Endodermal cell (in vitro differentiated cells): Measurements from ENCODE around the gene SCARF1. TPM values are rescaled to one million over a fixed set of nuclear protein-coding genes. Genes with fewer than 3 reads are reported as not detected.

Experiments
- DNase-seq: peaks from one replicate; pipeline ENCODE4 v3.0.0-alpha.2; 2017
- H3K27ac ChIP-seq: 2 replicates; pipeline ENCODE4 v1.5.1; 2013; ENCODE audit warnings: mild to moderate bottlenecking, low read depth, low read length, moderate library complexity
- H3K27me3 ChIP-seq: 2 replicates; pipeline ENCODE4 v1.6.1; 2013; ENCODE audit warnings: mild to moderate bottlenecking, low read length, moderate library complexity; ENCODE audit not compliant: insufficient read depth, control insufficient read depth, poor library complexity, severe bottlenecking
- H3K36me3 ChIP-seq: 2 replicates; pipeline ENCODE4 v1.7.0; 2013; ENCODE audit warnings: mild to moderate bottlenecking, low read length, moderate library complexity; ENCODE audit not compliant: control insufficient read depth, insufficient read depth
- H3K4me1 ChIP-seq: one replicate; pipeline ENCODE4 v1.7.0; 2013; ENCODE audit warnings: low read length; ENCODE audit not compliant: control insufficient read depth, insufficient read depth
- H3K4me3 ChIP-seq: 2 replicates; pipeline ENCODE4 v1.5.1; 2013; ENCODE audit warnings: mild to moderate bottlenecking, low read length, moderate library complexity
- H3K9ac ChIP-seq: 2 replicates; pipeline ENCODE4 v1.6.1; 2013; ENCODE audit warnings: mild to moderate bottlenecking, low read length, moderate library complexity; ENCODE audit not compliant: poor library complexity, severe bottlenecking; ENCODE audit errors: extremely low read depth
- H3K9me3 ChIP-seq: 2 replicates; pipeline ENCODE4 v1.6.1; 2013; ENCODE audit warnings: mild to moderate bottlenecking, low read length, moderate library complexity; ENCODE audit not compliant: control insufficient read depth
- H3K27ac Mint-ChIP-seq: 2 replicates; pipeline ENCODE4 v1.8.0; 2020; ENCODE audit warnings: mixed read lengths
- H3K27me3 Mint-ChIP-seq: 2 replicates; pipeline ENCODE4 v1.8.0; 2021; ENCODE audit warnings: mild to moderate bottlenecking, mixed read lengths; ENCODE audit not compliant: insufficient read depth
- H3K36me3 Mint-ChIP-seq: 2 replicates; pipeline ENCODE4 v1.8.0; 2020; ENCODE audit warnings: low read depth, mixed read lengths
- H3K4me1 Mint-ChIP-seq: 2 replicates; pipeline ENCODE4 v1.8.0; 2020; ENCODE audit warnings: mixed read lengths
- H3K4me3 Mint-ChIP-seq: 2 replicates; pipeline ENCODE4 v1.8.0; 2020; ENCODE audit warnings: mild to moderate bottlenecking, moderate library complexity, mixed read lengths
- H3K9me3 Mint-ChIP-seq: 2 replicates; pipeline ENCODE4 v1.8.0; 2020; ENCODE audit warnings: mild to moderate bottlenecking, mixed read lengths
- CTCF ChIP-seq: fragments of 200-600 bp; sonication (generic); conservative IDR thresholded peaks from 2 replicates; pipeline ENCODE4 v1.5.0; 2021; ENCODE audit warnings: antibody characterized with exemption, mild to moderate bottlenecking
- WGBS, 2 experiments: methylation state at CpG; one replicate each; pipeline versions ENCODE4 v1.1.5 to v1.1.7; 2013; ENCODE audit warnings: missing lambda C conversion rate in 2 of 2, mixed read lengths in 1 of 2; ENCODE audit not compliant: insufficient coverage in 1 of 2, insufficient read length in 1 of 2; 5-methylcytosine and 5-hydroxymethylcytosine counted together
- total RNA-seq, 2 donors: library from RNA; stranded (reverse); fragmentation: NEBNext Ultra II Directional in 1 of 2; extraction: Animal tissue kit (Norgen Biotek cat#: 25700) in 1 of 2; gene quantifications; 2 replicates in 1 of 2; 3 replicates in 1 of 2; pipeline ENCODE4 v1.2.1, GENCODE V29; 2021

Gene SCARF1
- total RNA-seq, 2 donors from 2014 or later: 0.75 to 0.89 TPM

- H3K9me3 Mint-ChIP-seq: no peaks in the 10 kb centered on the region
- no peak overlapping the region for H3K27ac Mint-ChIP-seq
- H3K9ac ChIP-seq: no peak overlapping the region
- no peak overlapping the region for H3K4me3 Mint-ChIP-seq
- H3K4me3 ChIP-seq: no peak overlapping the region
- H3K4me1 Mint-ChIP-seq: no peaks in the 10 kb centered on the region
- DNase-seq: no peak
- H3K36me3 Mint-ChIP-seq: no peaks in the 10 kb centered on the region
- no peaks in the 10 kb centered on the region for H3K4me1 ChIP-seq
- 88 to 92% methylated on average over 7 to 18 of the region's 19 CpGs for WGBS, 2 experiments
- peaks cover 3% of the 10 kb centered on the region for H3K27me3 ChIP-seq
- no peaks in the 10 kb centered on the region for H3K9me3 ChIP-seq
- no peaks in the 10 kb centered on the region for H3K36me3 ChIP-seq
- peaks cover 3% of the 10 kb centered on the region for H3K27me3 Mint-ChIP-seq
- H3K27ac ChIP-seq: peak overlapping the region; percentile 83
- TF ChIP-seq CTCF: no peak
Observed at GRCh38 chr17:1638624-1639300, 6.8 kb downstream of the SCARF1 start.

GRCh38 chr17:1638171-1638590 is 7.4 kb downstream of the SCARF1 start:
- Histone ChIP-seq H3K9ac (no peak overlapping the region), H3K4me1 (no peaks in the 10 kb centered on the region), H3K27ac (peak overlapping the region; percentile 83), H3K4me3 (no peak overlapping the region), H3K9me3 (no peaks in the 10 kb centered on the region), H3K27me3 (no peaks in the 10 kb centered on the region), H3K36me3 (no peaks in the 10 kb centered on the region)
- Mint-ChIP-seq H3K27ac (no peak overlapping the region), H3K27me3 (peaks cover 3% of the 10 kb centered on the region), H3K4me3 (no peak overlapping the region), H3K36me3 (no peaks in the 10 kb centered on the region), H3K9me3 (no peaks in the 10 kb centered on the region), H3K4me1 (no peaks in the 10 kb centered on the region)
- WGBS, 2 experiments: 74 to 84% methylated on average over 6 to 17 of the region's 17 CpGs
- peak; percentile 69 for DNase-seq
- no peak for TF ChIP-seq CTCF

- WGBS, 2 experiments: 84 to 85% methylated on average over 9 to 15 of the region's 15 CpGs
- Histone ChIP-seq H3K4me3 (no peak overlapping the region), H3K9ac (no peak overlapping the region), H3K4me1 (no peaks in the 10 kb centered on the region), H3K9me3 (no peaks in the 10 kb centered on the region), H3K36me3 (no peaks in the 10 kb centered on the region), H3K27me3 (no peaks in the 10 kb centered on the region), H3K27ac (no peak overlapping the region)
- H3K27ac Mint-ChIP-seq: no peak overlapping the region
- no peak for TF ChIP-seq CTCF
- H3K36me3 Mint-ChIP-seq: no peaks in the 10 kb centered on the region
- no peak for DNase-seq
- no peaks in the 10 kb centered on the region for H3K9me3 Mint-ChIP-seq
- no peaks in the 10 kb centered on the region for H3K4me1 Mint-ChIP-seq
- no peak overlapping the region for H3K4me3 Mint-ChIP-seq
- H3K27me3 Mint-ChIP-seq: peaks cover 5% of the 10 kb centered on the region
Observed at GRCh38 chr17:1636732-1637285, 8.7 kb downstream of the SCARF1 start.
